Activated T-cell treated with anti-CD3 and anti-CD28 coated beads, Interleukin-2, amount 50 U/mL, for 1 hour (primary cell): Measurements from ENCODE around the gene PRELID3B.
A peak's percentile ranks its signal among the peaks of the same experiment; 100 is the strongest.

Experiments
- DNase-seq: peaks from one replicate; pipeline ENCODE4 v3.0.0-alpha.2; 2020

PRELID3B gene

GRCh38 chr20:59007665-59008511 lies 34.7 kb downstream of the PRELID3B start:
- DNase-seq: no peak

GRCh38 chr20:59006864-59007664 lies 35.5 kb downstream of the PRELID3B start, which contains the start of gene CTSZ:
Gene CTSZ, minus strand, starts transcription at chr20:59007254. Its CDS starts 126 bp downstream, at chr20:59007128.
- peak; percentile 58 for DNase-seq

GRCh38 chr20:59006167-59006863 lies 36.3 kb downstream of the PRELID3B start:
- DNase-seq: no peak

GRCh38 chr20:59005523-59006166 lies 36.9 kb downstream of the PRELID3B start:
- DNase-seq: no peak

GRCh38 chr20:59004763-59005522 lies 37.6 kb downstream of the PRELID3B start:
- peak; percentile 52 for DNase-seq

- DNase-seq: peak; percentile 62
Measured at GRCh38 chr20:59004493-59004762, 38.2 kb downstream of the PRELID3B start.

GRCh38 chr20:59003836-59004492 lies 38.6 kb downstream of the PRELID3B start:
- peak; percentile 13 for DNase-seq

- no peak for DNase-seq
Measured at GRCh38 chr20:59002874-59003399, 39.6 kb downstream of the PRELID3B start.

- no peak for DNase-seq
Measured at GRCh38 chr20:59002388-59002787, 40.2 kb downstream of the PRELID3B start.

GRCh38 chr20:59001449-59002171 lies 41.0 kb downstream of the PRELID3B start:
- DNase-seq: no peak

GRCh38 chr20:59001068-59001448 lies 41.5 kb downstream of the PRELID3B start:
- DNase-seq: no peak

- DNase-seq: no peak
Measured at GRCh38 chr20:59000326-59000725, 42.3 kb downstream of the PRELID3B start.

- DNase-seq: no peak
Measured at GRCh38 chr20:58998656-58999055, 43.9 kb downstream of the PRELID3B start.

GRCh38 chr20:58997141-58997770 lies 45.3 kb downstream of the PRELID3B start:
- no peak for DNase-seq

- no peak for DNase-seq
Measured at GRCh38 chr20:58996226-58996611, 46.4 kb downstream of the PRELID3B start.

GRCh38 chr20:58995461-58996225 lies 46.9 kb downstream of the PRELID3B start:
- DNase-seq: no peak

GRCh38 chr20:58994390-58995159 lies 48.0 kb downstream of the PRELID3B start:
- no peak for DNase-seq
